SK-N-MC (cell line): ENCODE results near the gene PRKG1.
"Not testable (repeated sequence)": the region's sequence is repeated elsewhere in the genome, so short reads cannot be mapped to it uniquely, and the experiment has no call there.

Experiments used
- DNase-seq: peaks from one replicate; pipeline ENCODE4 v3.0.0-alpha.2; 2011; ENCODE audit warnings: low read depth, low spot score
- H3K27ac ChIP-seq: fragments of 200-600 bp; sonication (generic); 2 replicates; pipeline ENCODE4 v1.5.1; 2016; ENCODE audit warnings: mixed run types
- H3K36me3 ChIP-seq: fragments of 200-600 bp; sonication (generic); 2 replicates; pipeline ENCODE4 v1.6.1; 2017; ENCODE audit warnings: antibody characterized with exemption, low read length, mixed read lengths; ENCODE audit not compliant: insufficient read depth
- H3K4me3 ChIP-seq: fragments of 200-600 bp; sonication (generic); 2 replicates; pipeline ENCODE4 v1.5.1; 2016
- H3K9ac ChIP-seq: fragments of 200-600 bp; sonication (generic); 2 replicates; pipeline ENCODE4 v1.8.0; 2017; ENCODE audit warnings: mixed run types, mixed read lengths; ENCODE audit not compliant: insufficient read length
- H3K9me3 ChIP-seq: fragments of 200-600 bp; sonication (generic); 2 replicates; pipeline ENCODE4 v1.6.1; 2017; ENCODE audit warnings: low read depth, mild to moderate bottlenecking, antibody characterized with exemption, low read length, moderate library complexity, mixed read lengths
- EZH2 ChIP-seq: fragments of 200-600 bp; sonication (generic); IDR thresholded peaks from one replicate; pipeline ENCODE4 v1.6.1; 2017; ENCODE audit warnings: antibody characterized with exemption
- FOXP2 ChIP-seq: optimal IDR thresholded peaks from 2 replicates; pipeline ENCODE3; 2011; ENCODE audit warnings: mild to moderate bottlenecking, moderate library complexity; ENCODE audit not compliant: insufficient read depth; ENCODE audit errors: extremely low read length, control extremely low read depth
- POLR2AphosphoS5 ChIP-seq: IDR thresholded peaks from 2 replicates; pipeline ENCODE4 v1.6.1; 2012; ENCODE audit warnings: mild to moderate bottlenecking, low read depth, low read length, borderline replicate concordance

The PRKG1 gene

DNA sequence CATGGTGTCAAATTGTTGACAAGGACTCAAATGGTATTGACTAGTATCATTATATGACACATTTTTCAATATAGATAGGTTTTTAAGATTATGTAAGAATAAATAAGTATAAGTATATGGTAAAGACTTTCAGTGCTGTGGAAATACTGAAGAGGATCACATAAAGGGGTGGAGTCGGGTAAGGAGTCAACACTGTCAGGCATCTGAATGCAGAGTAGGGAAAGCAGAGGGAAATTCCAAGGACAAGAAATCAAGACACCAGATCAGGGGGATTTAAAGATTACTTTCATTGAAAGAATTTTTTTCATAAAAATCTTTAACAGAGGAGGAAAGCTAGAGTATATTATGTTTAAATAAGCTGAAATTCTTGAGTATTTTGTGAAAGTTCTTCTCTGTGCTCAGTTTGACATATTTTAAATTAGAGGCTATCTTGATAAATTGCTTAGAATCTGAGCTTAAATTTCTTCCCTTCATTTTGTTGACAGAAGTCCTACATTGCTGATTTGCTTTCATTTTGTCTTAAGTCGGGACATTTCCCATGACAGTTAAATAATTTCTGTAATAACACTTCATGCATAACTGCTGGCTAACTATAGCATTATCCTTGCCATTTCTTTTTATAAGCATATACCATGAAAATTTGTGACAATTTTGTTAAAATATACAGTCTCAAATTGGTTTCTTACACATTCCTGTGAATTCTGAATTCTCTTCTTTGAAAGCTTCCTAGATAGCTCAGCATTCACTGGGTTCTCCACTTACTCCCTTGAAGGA, 244.3 kb downstream of the PRKG1 start:
- Histone ChIP-seq H3K27ac (no peak overlapping the region), H3K9me3 (no peaks in the 10 kb centered on the region), H3K4me3 (no peak overlapping the region), H3K9ac (no peak overlapping the region), H3K36me3 (no peaks in the 10 kb centered on the region)
- TF ChIP-seq POLR2AphosphoS5 = no peak
- TF ChIP-seq FOXP2 = no peak
- TF ChIP-seq EZH2 = no peak
- DNase-seq = no peak

DNA sequence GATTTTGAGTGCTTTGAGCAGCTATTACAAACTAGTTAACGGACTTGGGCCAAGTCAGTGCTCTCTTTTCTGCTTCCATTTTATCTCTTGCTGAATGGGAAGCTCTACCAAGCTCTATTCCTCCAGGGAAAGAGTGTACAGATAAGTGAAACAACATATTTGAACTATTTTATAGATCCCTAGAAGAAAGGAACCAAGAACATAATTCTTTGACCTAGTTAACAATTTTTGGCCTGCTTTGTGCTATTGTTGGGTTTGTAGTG, 244.8 kb downstream of the PRKG1 start:
- H3K4me3 ChIP-seq = no peak overlapping the region
- no peak for DNase-seq
- TF ChIP-seq POLR2AphosphoS5 (no peak), EZH2 (no peak), FOXP2 (no peak)
- H3K9ac ChIP-seq = no peak overlapping the region
- no peaks in the 10 kb centered on the region for H3K9me3 ChIP-seq
- no peaks in the 10 kb centered on the region for H3K36me3 ChIP-seq
- no peak overlapping the region for H3K27ac ChIP-seq

GRCh38 chr10:51321300-51321699, 247.0 kb downstream of the PRKG1 start:
- Histone ChIP-seq H3K36me3 (no peaks in the 10 kb centered on the region), H3K9ac (no peak overlapping the region), H3K9me3 (no peaks in the 10 kb centered on the region), H3K4me3 (no peak overlapping the region), H3K27ac (no peak overlapping the region)
- DNase-seq = no peak
- TF ChIP-seq EZH2 (no peak), FOXP2 (no peak)

GRCh38 chr10:51321980-51322379, 247.7 kb downstream of the PRKG1 start:
- no peak for TF ChIP-seq POLR2AphosphoS5

GRCh38 chr10:51325649-51326048, 251.4 kb downstream of the PRKG1 start:
- Histone ChIP-seq H3K9ac (no peak overlapping the region), H3K9me3 (no peaks in the 10 kb centered on the region), H3K36me3 (no peaks in the 10 kb centered on the region), H3K4me3 (no peak overlapping the region), H3K27ac (no peak overlapping the region)
- TF ChIP-seq FOXP2 (no peak), POLR2AphosphoS5 (no peak), EZH2 (no peak)
- DNase-seq = no peak

More at GRCh38 chr10:51321980-51322379, 247.7 kb downstream of the PRKG1 start:
- Histone ChIP-seq H3K9ac (no peak overlapping the region), H3K27ac (no peak overlapping the region), H3K4me3 (no peak overlapping the region), H3K36me3 (no peaks in the 10 kb centered on the region), H3K9me3 (no peaks in the 10 kb centered on the region)
- DNase-seq = no peak

DNA sequence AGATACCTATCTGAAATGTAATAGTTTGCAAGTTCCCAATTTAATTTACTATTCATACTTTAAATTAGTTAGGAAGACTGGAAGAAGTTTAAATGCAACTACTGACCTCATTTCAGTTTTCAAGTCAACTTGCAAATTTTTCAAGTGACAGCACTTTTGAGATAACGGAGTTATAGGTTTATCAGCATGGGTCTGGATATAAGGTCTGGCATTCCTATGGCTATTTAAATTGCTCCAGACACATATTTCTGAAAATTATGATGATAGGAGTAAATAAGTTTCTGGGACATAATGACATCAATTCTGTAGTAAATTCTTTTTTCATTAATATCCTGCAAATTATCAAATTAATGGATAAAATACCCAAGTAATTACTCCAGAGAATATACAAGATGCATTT, 251.9 kb downstream of the PRKG1 start:
- no peaks in the 10 kb centered on the region for H3K9me3 ChIP-seq
- no peak overlapping the region for H3K27ac ChIP-seq
- no peaks in the 10 kb centered on the region for H3K36me3 ChIP-seq
- no peak overlapping the region for H3K9ac ChIP-seq
- no peak overlapping the region for H3K4me3 ChIP-seq
- TF ChIP-seq EZH2 = no peak
- no peak for TF ChIP-seq FOXP2
- TF ChIP-seq POLR2AphosphoS5 = no peak
- DNase-seq = no peak

GRCh38 chr10:51327432-51327831, 253.1 kb downstream of the PRKG1 start:
- TF ChIP-seq FOXP2 (no peak), EZH2 (no peak), POLR2AphosphoS5 (no peak)
- no peak overlapping the region for H3K4me3 ChIP-seq
- DNase-seq = no peak
- no peak overlapping the region for H3K27ac ChIP-seq
- no peak overlapping the region for H3K9ac ChIP-seq
- H3K36me3 ChIP-seq = no peaks in the 10 kb centered on the region
- no peaks in the 10 kb centered on the region for H3K9me3 ChIP-seq

DNA sequence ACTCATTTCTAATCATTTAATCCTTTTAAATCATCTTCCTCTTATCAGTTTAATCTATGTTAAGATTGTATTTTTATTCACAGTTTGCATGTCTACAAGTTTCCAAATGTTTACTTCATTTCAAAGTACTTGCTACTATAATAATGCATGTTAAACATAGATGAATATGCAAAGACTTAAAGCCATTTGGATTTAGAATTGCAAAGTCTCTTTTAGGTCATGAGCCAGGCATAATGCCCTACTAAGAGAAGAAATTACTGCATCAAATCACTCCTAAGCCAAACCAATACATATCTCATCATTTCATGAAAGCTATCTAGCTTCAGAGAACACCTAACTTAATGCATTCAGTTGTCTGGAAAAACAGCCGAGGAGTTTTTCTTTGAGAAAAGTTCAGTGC, 266.1 kb downstream of the PRKG1 start:
- Histone ChIP-seq H3K9me3 (no peaks in the 10 kb centered on the region), H3K9ac (no peak overlapping the region), H3K36me3 (no peaks in the 10 kb centered on the region), H3K27ac (no peak overlapping the region), H3K4me3 (no peak overlapping the region)
- TF ChIP-seq EZH2 = no peak
- no peak for TF ChIP-seq FOXP2
- TF ChIP-seq POLR2AphosphoS5 = no peak
- DNase-seq = no peak

DNA sequence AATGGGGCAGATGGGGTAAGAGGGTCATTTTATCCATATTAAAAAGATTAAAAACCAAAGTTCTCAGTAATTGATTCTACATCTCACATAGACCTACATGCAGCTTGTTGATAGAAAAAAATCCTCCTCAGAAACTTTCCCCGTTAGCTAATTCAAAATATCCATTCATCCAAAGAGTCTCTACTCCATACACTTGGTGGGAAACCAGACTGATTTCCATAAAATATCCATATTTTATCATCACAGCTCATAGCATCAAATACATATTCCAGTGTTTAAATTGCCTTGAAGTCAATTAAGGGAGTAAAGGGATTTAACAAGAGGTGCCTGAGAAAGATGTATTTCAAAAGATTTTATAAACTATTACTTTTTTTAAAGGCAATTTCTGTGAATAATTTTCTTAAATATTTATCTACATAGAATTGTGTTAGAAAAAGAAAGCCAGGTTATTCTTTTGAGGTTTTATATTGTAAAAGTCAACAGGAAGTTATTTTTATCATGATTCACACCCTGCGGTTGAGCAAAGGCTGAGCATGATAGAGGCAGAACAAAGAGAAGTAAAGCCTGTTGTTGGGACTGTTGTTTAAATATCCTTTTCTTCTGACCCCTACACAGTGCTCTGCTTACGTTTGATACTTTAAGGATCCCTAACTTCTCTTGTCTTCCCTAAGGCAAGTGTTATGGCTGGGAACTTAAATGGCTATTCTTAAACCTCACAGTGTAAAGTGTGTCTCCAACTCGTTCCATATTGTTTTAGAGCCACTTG, 266.7 kb downstream of the PRKG1 start:
- H3K9ac ChIP-seq = no peak overlapping the region
- no peaks in the 10 kb centered on the region for H3K36me3 ChIP-seq
- H3K9me3 ChIP-seq = no peaks in the 10 kb centered on the region
- no peak overlapping the region for H3K4me3 ChIP-seq
- no peak for DNase-seq
- H3K27ac ChIP-seq = no peak overlapping the region
- TF ChIP-seq FOXP2 (no peak), EZH2 (no peak), POLR2AphosphoS5 (no peak)

DNA sequence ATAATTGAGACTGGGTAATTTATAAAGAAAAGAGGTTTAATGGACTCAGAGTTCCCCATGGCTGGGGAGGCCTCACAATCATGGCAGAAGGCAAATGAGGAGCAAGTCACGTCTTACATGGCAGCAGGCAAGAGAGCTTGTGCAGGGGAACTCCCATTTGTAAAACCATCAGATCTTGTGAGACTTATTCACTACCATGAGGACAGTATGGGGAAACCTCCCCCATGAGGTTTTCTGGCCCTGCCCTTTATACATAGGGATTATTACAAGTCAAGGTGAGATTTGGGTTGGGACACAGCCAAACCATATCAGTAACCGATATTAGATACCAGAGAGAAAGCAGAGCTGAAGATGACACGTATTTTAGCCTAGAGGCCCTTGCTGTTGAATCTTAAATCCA, 267.5 kb downstream of the PRKG1 start:
- not testable (repeated sequence) for DNase-seq, H3K4me3 ChIP-seq, H3K9ac ChIP-seq, H3K36me3 ChIP-seq, H3K27ac ChIP-seq, H3K9me3 ChIP-seq
